ENCODE data around the gene ATP6AP2.

The ATP6AP2 gene

GRCh38 chrX:40651620-40652223 lies 71.0 kb downstream of the ATP6AP2 start:
- Histone ChIP-seq H3K4me3 (ENCODE audit: low read length) (no peak overlapping the region), H3K4me2 (ENCODE audit: low read depth, low read length) (no peak overlapping the region), H3F3A (ENCODE audit: insufficient read depth, low read length) (0 out of 2 replicates have a peak, but pooled peaks cover 3% of the 10 kb centered on the region), H3K9me3 (replicated peaks; ENCODE audit: insufficient read depth, low read length) (no peaks in the 10 kb centered on the region), H3K9me2 (replicated peaks; ENCODE audit: insufficient read depth, low read length) (no peaks in the 10 kb centered on the region), H2AFZ (ENCODE audit: low read length) (no peak overlapping the region), H3K79me2 (ENCODE audit: low read length) (peaks cover 4% of the 10 kb centered on the region), H3K4me1 (ENCODE audit: low read length) (no peaks in the 10 kb centered on the region), H4K20me1 (ENCODE audit: insufficient read depth, low read length) (no peaks in the 10 kb centered on the region), H3K36me3 (replicated peaks; ENCODE audit: insufficient read depth, low read length) (0 out of 2 replicates have a peak, but pooled peaks cover 5% of the 10 kb centered on the region), H3K27ac (ENCODE audit: low read length) (no peak overlapping the region), H3K27me3 (replicated peaks; ENCODE audit: insufficient read depth, low read length) (no peaks in the 10 kb centered on the region), H3K9ac (ENCODE audit: low read length) (no peak overlapping the region)
- peak; percentile 70 for DNase-seq
- TF ChIP-seq EZH2 (optimal IDR thresholded peaks at IDR 0.05; ENCODE audit: low read depth, low read length): no peak
- no peak for TF ChIP-seq EZH2phosphoT487 (IDR thresholded peaks at IDR 0.05; ENCODE audit: low read length)
- TF ChIP-seq CTCF (IDR thresholded peaks at IDR 0.05; ENCODE audit: low read length): peak; percentile 65

- H4K20me1 ChIP-seq (ENCODE audit: insufficient read depth, low read length): no peaks in the 10 kb centered on the region
- H3K9me3 ChIP-seq (replicated peaks; ENCODE audit: insufficient read depth, low read length): no peaks in the 10 kb centered on the region
- H3K4me1 ChIP-seq (ENCODE audit: low read length): no peaks in the 10 kb centered on the region
- H3K27me3 ChIP-seq (replicated peaks; ENCODE audit: insufficient read depth, low read length): no peaks in the 10 kb centered on the region
- H2AFZ ChIP-seq (ENCODE audit: low read length): no peak overlapping the region
- no peaks in the 10 kb centered on the region for H3K79me2 ChIP-seq (ENCODE audit: low read length)
- 0 out of 2 replicates have a peak, but pooled peaks cover 5% of the 10 kb centered on the region for H3K36me3 ChIP-seq (replicated peaks; ENCODE audit: insufficient read depth, low read length)
- H3K27ac ChIP-seq (ENCODE audit: low read length): no peak overlapping the region
- TF ChIP-seq CTCF (IDR thresholded peaks at IDR 0.05; ENCODE audit: low read length) (no peak), EZH2phosphoT487 (IDR thresholded peaks at IDR 0.05; ENCODE audit: low read length) (no peak), EZH2 (optimal IDR thresholded peaks at IDR 0.05; ENCODE audit: low read depth, low read length) (no peak)
- 0 out of 2 replicates have a peak, but pooled peaks cover 3% of the 10 kb centered on the region for H3F3A ChIP-seq (ENCODE audit: insufficient read depth, low read length)
- H3K9ac ChIP-seq (ENCODE audit: low read length): no peak overlapping the region
- no peak overlapping the region for H3K4me2 ChIP-seq (ENCODE audit: low read depth, low read length)
- H3K9me2 ChIP-seq (replicated peaks; ENCODE audit: insufficient read depth, low read length): no peaks in the 10 kb centered on the region
- no peak for DNase-seq
- no peak overlapping the region for H3K4me3 ChIP-seq (ENCODE audit: low read length)
Observed at GRCh38 chrX:40652664-40653063, 71.9 kb downstream of the ATP6AP2 start.

GRCh38 chrX:40653535-40653934 lies 72.8 kb downstream of the ATP6AP2 start:
- Histone ChIP-seq H3K27me3 (replicated peaks; ENCODE audit: insufficient read depth, low read length) (no peaks in the 10 kb centered on the region), H3K79me2 (ENCODE audit: low read length) (no peaks in the 10 kb centered on the region), H2AFZ (ENCODE audit: low read length) (no peak overlapping the region), H3K4me2 (ENCODE audit: low read depth, low read length) (no peak overlapping the region), H3F3A (ENCODE audit: insufficient read depth, low read length) (0 out of 2 replicates have a peak, but pooled peaks cover 3% of the 10 kb centered on the region), H3K4me1 (ENCODE audit: low read length) (no peaks in the 10 kb centered on the region), H3K9ac (ENCODE audit: low read length) (no peak overlapping the region), H3K27ac (ENCODE audit: low read length) (no peak overlapping the region), H4K20me1 (ENCODE audit: insufficient read depth, low read length) (no peaks in the 10 kb centered on the region), H3K9me2 (replicated peaks; ENCODE audit: insufficient read depth, low read length) (no peaks in the 10 kb centered on the region), H3K9me3 (replicated peaks; ENCODE audit: insufficient read depth, low read length) (no peaks in the 10 kb centered on the region), H3K4me3 (ENCODE audit: low read length) (no peak overlapping the region), H3K36me3 (replicated peaks; ENCODE audit: insufficient read depth, low read length) (0 out of 2 replicates have a peak, but pooled peaks cover 5% of the 10 kb centered on the region)
- DNase-seq: no peak
- TF ChIP-seq EZH2phosphoT487 (IDR thresholded peaks at IDR 0.05; ENCODE audit: low read length): no peak
- no peak for TF ChIP-seq CTCF (IDR thresholded peaks at IDR 0.05; ENCODE audit: low read length)
- TF ChIP-seq EZH2 (optimal IDR thresholded peaks at IDR 0.05; ENCODE audit: low read depth, low read length): no peak

Measured in MM.1S (cell line).